ENCODE results near the gene HPX.

Gene HPX

DNA sequence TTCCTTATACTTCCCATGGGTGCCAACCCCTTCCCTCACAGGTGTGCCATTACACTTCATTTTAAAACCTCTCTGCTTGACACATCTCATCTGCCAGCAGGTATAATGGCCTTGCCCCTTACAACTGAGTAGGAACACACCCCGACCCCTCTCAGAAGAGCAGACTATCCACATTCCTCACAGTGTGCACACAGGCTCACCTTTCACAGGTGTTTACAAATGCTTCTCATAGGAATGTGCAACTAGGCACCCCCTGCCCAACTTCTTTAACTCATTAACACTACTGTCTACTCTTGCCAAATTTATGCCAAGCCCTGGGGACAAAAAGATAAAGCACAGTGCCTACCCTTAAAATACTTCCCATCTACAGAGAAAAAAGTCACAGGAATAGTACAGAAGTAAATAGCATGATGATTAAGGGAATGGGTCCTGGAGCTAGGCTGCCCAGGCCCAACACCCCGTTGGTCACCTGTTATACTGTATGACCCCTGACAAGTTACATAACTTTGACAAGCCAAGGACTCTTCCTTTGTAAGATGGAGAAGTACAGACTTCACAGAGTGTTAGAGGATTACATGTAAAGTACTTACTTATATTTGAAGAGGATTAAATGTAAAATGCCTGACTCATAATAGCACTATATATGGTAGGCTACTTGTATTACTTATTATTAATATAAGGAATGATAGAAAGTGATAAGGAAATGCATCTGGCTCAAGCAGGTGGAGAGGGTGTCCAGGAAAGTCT, 17.7 kb upstream of the HPX start:
- no peak for ATAC-seq

DNA sequence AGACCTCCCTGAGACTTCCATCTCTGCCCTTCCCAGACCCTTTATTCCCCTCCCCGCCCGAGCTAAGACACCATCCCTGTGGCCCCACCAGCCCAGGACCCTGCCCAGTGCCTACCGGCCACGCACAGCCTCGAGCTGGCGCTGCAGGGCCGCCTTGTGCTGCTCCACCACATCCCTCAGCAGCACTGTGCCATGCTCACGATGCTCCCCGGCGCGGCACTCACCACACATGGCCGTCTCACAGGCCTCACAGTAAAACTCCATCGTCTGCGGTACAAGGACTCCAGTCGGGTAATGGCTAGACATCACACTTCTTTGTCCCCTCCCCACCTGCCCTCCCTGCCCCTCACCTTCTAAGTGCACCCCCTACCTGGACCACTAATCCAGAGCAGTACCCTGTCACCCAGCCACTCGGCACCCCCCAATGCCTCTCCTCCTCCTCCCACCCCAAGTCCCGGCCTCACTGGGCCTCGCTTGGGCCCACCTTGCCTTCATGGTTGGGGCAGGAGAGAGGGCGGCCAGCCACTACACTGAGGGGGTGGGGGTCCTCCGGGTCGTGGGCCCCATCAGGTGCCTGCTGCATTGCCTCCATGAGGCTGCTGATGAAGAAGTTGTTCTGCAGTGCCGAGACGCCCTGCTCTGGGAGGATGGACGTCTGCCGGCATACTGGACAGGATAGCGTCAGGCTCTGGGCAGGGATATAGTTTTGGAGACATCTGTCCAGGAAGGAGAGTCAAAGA, 17.0 kb upstream of the HPX start:
- ATAC-seq = no peak

DNA sequence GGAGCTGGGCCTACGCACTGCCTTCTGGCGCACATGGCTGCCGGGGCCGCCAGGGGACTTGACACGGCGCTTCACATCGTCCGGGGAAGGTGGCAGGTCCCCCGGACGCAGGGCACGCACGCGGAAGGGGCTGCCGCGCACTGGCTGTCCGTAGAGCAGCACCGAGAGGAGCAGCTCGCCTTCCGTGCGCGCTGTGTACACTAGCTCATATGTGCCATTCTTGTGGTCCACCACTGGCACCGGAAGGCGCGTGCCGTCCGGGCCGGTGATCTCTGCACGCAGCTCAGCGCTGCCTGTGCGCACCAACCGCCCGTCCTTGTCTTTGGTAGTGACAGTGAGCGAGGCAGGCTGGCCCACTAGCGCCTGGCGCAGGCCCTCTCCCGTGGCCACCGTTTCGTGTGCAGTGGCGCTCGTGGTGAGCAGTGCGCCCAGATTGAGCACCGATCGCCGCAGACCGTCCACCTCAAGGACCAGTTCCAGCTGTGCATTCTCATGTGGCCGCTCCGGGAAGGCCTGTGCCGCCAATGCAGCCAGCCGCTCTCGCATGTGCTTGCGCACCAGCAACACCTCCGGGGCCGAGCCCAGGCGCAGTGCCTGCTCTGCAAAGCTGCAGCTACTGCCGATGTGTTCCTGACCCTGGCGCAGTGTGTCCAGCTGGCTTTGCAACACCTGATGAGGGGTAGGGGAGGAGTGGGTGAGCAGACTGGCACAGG, 15.7 kb upstream of the HPX start:
- no peak for ATAC-seq

DNA sequence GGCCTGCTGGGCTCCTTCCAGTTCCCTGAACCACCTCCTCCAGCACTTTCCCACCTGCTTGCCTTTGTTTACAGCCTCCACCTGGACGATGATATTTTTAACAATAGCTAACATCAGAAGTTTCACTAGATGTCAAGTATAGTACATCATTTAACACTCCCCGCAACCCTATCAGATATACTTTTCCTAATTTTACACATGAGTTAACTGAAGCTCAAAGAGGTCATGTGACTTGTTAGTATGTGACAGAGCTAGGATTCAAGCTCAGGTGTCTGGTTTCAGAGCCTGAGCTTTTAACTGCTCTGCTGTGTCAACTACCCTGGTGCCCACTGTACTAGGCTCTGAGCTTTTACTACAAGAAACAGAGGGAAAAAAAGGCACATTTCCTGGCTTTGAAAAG, 14.3 kb upstream of the HPX start:
- ATAC-seq = no peak

DNA sequence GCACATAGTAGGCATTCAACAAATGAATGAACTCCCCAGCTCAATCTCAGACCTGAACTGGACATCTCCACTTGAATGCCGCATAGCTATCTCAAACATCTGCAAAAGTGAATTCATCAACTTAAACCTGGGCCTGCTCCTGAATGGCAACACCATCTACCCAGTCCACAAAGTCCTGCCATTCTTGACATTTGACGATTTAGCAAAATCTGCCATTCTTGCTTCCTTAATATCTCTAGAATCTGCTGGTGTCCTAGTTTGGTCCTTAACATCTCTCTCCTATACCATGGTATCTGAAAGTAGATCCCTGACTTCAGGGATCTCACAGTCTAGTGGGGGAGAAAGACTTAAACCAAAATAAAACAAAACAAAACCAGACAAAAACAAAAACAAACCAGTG, 12.4 kb upstream of the HPX start:
- no peak for ATAC-seq

DNA sequence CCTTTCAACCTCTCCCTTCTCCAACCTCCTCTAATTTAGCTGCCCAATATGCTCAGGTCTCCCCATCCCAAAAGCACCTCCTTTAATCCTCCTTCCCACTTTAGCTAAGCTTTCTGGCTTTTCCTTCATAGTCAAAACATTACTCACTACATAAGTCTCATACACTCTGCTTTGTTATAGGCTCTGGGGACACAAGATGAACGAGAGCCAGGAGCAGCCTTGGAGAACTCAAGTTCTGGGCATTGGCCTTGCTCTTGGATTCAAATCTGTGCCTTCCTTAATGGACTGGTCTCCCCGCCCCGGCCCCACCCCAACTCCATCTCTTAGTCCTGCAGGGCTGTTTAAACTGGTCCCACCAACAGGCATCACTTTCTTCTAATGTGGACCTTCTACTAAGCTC, 11.4 kb upstream of the HPX start:
- no peak for ATAC-seq

DNA sequence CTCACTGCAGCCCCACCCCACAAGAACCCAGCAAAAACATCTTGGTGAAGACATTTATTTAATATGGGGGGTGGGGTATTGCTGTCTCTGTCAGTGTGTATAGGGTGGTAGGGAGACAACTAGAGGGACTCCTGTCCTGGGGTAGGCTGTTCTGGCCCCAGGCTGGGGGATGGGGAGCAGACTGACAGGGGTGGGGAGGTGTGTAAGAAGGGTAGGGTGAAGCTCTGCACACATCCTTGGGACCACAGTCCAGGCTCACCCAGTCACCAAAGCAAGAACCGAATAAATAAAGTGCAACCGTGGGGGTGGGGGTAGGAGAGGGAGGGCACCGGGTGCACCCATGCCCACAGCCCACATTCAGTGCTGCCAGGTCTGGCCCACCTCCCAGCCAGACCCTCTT, 7.8 kb upstream of the HPX start:
- ATAC-seq = no peak

DNA sequence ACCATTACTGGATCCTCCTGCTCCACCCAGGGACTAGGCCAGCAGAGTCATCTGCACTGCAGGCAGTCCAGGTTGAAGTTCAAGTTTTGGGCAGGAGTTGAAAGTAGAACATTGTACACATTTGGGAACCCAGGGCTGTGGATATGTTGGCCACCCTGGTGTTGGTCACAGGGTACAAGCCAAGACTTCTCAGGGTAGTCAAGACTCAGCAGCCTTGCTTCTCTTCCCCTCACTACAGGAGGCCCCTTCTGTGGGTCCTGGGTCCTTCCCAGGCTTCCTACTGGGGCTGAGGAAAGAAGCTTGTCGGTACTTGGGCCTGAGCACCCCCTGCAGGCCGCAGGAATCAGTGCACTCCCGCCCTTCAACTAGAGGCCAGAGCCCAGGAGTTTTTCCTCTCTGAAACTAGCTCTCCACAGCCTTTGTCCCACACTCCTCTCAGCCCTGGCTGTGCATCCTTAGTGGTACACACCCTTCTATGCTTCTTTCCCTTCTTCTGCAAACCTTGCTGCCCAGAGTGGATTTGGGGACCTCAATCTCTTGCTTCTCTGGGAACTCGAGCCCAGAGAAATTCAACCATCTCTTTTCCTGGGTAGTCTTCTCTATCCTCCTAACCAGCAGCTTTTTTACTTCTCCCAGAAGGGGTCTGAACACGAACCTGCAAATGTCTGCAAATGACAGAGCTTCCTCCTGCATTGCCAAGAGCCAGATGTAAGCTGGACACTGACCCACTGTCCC, 2.6 kb upstream of the HPX start:
- ATAC-seq = peak; percentile 53 to 71

DNA sequence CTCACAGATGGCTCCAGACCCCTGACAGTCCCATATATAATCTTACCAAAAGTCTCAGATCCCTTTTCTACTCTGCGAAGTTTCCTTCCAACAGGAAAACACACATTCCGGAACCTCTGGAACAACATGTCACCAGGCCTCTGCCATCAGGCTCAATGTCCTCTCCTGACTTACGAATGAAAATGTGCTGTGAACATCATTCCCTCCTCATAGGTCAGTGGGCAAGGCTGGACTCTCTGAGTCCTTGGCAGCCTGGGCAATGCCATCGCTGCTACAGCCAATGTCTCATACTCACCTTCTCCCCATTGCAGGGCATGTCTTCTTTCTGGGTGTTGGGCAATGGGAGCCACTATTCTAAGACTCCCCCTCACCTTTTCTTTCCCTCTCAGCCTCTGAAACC, 1.7 kb upstream of the HPX start:
- no peak for ATAC-seq

DNA sequence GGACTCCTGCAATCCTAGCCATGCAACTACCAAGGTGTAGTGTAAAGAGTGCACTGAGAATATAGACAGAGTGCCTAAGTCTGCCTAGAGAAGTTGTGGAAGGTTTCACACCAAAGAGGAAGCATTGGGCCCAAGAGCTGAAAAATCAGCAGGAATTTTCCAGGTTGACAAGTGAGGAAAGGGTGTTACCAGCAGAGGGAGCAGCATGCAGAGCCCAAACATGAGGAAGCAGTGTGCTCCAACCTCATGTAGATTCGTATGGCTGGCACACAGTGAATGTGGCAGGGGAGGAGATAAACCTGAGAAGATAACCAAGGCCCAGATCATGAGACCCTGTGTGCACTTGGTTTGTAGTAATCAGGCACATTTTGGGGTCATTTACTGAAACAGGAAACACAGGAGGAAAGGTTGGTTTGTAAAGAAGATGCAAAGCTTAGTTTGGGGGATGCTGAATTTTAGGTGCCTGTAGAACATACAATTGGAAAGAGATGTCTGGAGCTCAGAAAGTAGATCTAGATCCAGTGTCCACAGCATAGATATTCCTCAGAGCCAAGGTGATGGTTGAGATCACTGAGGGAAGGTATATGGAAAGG, 1.7 kb downstream of the HPX start:
- peak; percentile 44 to 46 for ATAC-seq

DNA sequence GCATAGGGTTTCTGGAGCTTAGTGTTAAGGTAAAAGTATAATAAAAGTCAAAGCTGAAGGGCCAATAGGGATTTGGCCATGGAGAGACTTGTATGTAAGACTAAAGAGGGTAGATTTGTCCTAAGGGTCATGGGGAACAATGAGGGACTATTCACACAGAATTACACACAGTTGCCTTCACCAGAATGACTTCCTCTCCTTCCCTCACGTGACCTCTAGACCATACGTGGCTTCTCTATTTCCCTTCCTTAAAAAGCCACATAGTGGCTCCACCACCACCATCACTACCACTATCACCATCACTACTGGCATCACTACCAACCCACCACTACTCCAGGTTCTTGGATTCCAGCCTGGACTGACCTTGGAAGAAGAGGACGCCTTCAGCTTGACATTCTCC, 2.8 kb downstream of the HPX start:
- no peak for ATAC-seq

DNA sequence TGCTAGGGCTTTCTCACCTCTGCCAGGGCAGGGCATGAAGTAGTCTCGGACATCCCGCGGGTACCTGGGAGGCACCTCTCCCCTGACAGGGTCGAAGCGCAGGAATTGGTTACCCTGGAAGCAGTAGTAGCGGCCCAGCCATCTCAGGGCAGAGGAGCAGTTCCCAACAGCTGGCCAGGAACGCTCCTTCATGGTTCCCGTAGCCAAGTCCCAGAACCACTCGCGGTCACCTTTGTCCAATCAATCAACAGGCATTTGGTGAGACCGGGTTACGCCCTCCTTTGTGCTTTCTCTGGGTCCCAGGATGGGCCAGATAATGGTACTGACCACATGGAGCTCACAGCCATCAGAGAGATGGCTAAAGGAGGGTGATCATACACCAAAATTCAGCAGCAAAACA, 3.4 kb downstream of the HPX start:
- no peak for ATAC-seq

DNA sequence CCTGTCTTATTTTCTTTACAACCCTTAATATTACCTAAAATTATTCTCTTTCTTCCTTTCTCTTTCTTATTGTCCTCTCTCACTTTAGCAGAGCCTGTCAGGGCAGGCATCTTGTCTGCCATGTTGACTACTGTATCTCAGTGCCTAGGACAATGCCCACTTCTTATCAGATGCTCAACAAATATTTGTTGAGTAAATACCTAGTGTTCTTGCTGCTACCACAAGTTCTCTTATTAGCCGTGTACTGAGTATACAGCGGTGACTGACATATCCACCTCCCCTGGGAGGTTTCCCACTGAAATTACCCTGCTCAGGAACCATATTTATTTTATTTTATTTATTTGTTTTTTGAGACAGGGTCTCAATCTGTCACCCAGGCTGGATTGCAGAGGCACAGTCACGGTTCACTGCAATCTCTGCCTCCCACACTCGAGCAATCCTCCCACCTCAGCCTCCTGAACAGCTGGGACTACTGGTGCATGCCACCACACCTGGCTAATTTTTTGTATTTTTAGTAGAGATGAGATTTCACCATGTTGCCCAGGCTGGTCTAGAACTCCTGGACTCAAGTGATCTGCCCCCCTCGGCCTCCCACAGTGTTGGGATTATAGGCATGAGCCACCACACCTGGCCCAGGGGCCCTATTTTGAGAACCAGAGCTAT, 6.7 kb downstream of the HPX start:
- ATAC-seq = no peak

DNA sequence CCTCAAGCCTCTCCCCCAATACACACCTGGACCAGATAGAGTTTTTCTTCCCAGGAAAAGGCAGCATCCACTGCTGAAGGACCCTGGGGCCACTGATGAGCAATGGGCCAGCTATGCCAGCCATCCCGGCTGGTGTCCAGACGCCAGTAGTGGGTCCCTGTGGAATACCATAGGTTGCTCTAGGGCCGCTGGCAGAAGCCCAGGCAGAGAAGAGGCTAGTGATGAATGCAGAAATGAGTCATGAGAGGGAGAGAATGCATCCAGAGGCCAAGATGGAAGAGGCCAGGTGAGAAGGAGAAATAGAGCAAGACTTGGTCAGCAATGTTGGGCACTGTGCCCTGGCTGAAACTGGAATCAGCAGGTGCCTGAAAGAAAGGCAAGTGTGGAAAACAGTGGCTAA, 8.9 kb downstream of the HPX start:
- ATAC-seq = no peak

DNA sequence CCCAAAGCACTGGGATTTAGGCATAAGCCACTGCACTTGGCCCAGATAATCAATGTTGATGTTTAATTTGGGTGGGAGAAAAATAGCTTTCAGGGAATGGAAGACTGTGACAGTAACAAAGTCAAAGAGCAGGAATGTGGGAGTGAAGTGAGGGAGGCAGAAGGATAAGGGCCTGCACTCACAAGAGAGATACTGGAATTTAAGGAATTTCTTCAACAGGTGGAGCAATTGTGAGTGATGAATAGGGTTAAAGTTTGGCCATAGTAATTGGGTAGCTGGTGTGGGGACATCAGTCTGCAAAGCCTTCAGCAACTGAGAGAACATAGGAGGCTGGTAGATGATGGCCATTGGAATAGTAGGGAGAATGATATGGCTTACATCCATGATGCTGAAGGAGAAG, 13.3 kb downstream of the HPX start:
- ATAC-seq = no peak

DNA sequence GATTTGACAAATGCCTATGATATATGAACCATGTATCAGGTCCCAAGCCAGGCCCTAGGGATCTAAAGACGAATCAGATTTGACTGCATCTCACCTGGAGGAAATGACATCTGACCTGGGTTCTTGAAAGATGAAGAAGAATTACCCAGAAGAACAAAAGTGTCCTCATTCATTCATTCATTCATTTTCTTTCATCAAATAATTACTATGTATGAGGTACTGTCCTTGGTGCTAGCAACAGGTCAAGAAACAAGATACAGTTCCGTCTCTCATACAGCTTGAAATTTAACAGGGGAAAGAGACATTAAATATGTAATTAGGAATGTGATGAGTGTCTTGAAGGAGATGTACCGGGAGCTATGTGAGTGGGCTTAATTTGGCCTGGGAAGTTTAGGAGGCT, 20.1 kb downstream of the HPX start:
- no peak for ATAC-seq

DNA sequence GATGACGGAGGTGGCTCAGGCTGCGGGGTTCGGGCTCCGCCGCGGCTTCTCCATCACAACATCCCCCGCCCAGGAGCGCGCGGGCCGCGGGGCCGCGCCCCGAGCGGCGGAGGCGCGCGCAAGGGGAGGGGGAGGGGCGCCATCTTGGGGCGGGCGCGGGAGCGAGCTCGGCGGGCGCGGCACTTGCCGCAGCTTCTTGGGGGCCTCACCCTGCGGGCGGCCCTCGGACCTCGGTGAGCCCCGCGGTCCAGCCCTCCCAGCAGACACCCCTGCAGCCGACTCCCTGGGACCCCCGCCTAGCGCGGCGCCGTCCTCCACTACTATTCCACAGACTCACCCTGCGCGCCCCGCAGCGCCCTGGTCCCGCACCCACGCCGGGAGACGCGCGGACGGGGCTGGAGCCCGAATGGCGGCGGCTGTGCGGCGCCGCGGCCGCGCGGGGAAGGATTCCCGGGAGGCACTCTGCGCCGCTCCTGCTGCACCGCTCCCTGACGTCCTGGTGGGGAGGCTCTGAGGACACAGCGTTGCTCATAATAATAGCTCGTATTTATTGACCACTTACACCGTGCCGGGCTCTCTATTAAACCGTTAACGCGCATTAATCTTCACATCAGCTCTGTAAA, 21.7 kb downstream of the HPX start, which contains the start of gene APBB1:
Gene APBB1 (minus strand): TSS at position 86 of the 623 bp plus-strand sequence. CDS start 7,747 bp downstream, outside the sequence.
- ATAC-seq = peak; percentile 62 to 66

DNA sequence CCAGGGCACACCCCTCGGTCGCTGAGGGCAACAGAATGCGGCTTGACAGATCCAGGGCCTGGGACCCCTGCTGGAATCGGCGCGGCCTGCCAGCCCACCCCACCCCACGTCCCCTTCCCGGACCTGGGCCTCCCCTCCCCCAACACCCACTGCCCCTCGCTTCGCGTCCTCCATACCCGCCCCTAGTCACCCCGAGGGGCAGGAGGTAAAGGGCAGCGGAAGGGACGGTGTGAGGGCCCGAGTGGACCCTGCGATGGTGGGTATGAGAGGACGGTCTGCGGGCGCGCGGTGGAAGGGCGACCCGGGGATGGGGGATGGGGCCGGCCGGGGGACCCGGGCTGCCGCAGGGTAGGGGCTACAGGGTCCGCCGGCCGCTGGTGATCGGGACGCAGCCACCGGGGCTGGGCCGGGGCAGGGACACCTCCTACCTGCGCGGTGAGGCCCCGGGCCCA, 22.2 kb downstream of the HPX start:
- no peak for ATAC-seq

DNA sequence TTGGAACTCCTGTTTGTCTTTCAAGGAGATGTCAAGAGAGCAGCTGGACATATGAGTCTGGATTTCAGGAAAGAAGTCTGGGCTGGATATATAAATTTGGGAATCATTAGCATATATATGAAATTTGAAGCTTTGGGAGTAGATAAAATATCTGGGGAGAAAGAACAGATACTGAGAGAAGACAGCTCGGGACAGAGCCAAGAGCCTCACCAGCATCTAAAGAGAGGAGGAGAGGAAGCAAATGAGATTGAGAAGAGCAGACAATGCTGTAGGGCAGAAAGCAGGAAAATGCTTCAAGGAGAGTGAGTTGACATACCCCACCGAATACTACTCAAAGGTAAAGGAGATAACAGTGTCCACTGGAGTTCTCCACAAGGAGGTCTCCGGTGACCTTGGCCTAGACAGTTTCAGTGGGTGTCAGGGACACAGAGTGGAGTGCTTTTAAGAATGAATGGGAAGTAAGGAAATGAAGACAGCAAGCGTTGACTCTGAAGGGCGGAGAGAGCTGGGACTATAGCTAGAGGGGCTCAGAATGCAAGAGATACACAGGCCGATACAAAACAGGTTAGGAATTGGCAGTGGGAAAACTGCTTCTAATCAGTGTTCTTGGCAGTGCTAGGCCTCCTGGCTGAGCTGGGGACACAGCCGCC, 22.8 kb downstream of the HPX start:
- ATAC-seq = no peak

DNA sequence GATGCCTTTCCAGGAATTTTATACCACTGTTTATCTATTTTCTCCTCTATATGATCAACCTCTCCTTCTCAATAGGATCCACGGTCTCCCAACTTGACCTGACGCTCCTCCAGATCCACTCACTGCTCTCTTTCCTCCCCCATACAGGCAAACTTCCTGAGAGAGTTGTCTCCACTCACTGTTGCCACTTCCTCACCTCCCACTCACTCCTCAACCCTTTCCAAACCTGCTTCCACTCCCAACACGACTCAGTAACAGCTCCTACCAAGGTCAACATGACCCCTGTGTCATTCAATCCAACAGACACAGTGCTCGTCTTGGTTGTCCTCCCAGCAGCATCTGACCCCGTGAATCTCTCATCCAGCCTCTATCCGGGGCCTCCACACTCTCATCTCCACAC, 25.0 kb downstream of the HPX start:
- ATAC-seq = no peak

DNA sequence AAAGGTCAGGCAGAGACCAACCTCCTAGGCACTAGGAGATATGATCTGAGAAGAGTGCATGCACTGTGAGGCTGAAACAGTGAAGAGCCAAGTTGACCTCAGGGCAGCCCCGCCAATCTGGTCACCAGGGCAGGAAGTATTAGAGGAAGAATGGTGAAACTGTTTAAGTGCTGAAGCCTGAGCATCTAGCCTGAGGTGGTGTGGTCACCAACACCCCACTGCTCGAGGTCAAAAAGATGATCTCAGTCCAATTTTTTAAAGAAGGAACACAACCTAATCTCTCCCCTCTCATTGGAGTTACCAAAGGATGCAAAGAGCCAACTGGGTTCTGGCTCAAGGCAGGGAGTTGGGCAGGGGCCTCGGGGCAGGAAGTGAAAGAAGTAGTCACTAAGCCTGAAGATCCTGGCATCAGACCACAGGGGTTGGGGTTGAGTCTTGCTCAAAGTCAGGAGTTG, 25.9 kb downstream of the HPX start:
- peak in 1 of 2 donors; percentile 19 for ATAC-seq

Measured in activated CD4-positive, CD25-positive, alpha-beta regulatory T cell treated with anti-CD3 and anti-CD28 coated beads, Interleukin-2, amount 50 U/mL, for 24 hours (primary cell).